Measurements from ENCODE around the gene FTO. TPM values are rescaled to one million over a fixed set of nuclear protein-coding genes. Genes with fewer than 3 reads are reported as not detected.

Gene FTO
- total RNA-seq, 2 donors from 2014 or later: 38.6 to 40.8 TPM

GRCh38 chr16:53805113-53805512 lies 101.2 kb downstream of the FTO start:
- DNase-seq (no peak), ATAC-seq (no peak)
- intact Hi-C loops (cut with DNase I, micrococcal nuclease): no loop called here

- intact Hi-C loops (cut with DNase I, micrococcal nuclease): no loop called here
- no peak for ATAC-seq
These were observed 101.8 kb downstream of the FTO start for GRCh38 chr16:53805752-53806151.

DNA sequence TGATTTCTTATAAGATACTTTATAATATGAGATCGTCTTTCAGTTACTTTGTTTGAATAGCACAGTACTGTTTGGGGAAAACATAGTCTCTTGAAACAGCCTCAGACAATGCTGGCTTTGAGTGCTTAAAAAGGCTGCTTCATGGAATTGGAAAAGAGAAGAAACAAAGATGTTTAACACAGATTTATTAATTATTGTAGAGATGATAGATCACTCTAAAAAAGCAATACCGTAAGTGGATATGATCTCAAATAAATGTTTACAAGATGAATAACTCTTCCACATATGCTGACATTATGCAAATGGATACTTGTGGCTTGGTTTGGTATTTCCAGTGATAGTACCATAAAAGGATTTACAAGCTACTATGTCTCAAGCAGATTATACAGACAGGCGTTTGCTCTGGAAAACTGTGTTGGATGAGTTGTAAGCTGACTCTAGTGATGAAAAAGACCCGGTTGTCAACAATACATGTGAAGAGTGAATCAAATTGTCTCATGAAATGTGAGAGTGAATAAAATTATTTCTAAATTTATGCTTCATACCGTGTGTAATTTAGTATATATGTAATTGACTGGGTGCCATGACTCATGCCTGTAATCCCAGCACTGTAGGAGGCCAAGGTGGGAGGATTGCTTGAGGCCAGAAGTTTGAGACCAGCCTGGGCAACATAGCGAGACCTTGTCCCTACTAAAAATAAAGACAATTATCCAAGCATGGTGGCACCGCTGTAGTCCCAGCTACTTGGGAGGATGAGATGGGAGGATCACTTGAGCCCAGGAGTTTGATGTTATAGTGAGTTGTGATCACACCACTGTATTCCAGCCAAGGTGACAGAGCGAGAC lies 105.4 kb downstream of the FTO start:
- intact Hi-C loops (cut with DNase I, micrococcal nuclease): no loop called here
- peak; percentile 64 for ATAC-seq
- DNase-seq: no peak

More at GRCh38 chr16:53805752-53806151, 101.8 kb downstream of the FTO start:
- no peak for DNase-seq

GRCh38 chr16:53812914-53813313 lies 109.0 kb downstream of the FTO start:
- ATAC-seq (no peak), DNase-seq (no peak)
- intact Hi-C loops (cut with DNase I, micrococcal nuclease): no loop called here

GRCh38 chr16:53814801-53815200 lies 110.8 kb downstream of the FTO start:
- intact Hi-C loops (cut with DNase I, micrococcal nuclease): no loop called here
- DNase-seq (no peak), ATAC-seq (no peak)

- intact Hi-C loops (cut with DNase I, micrococcal nuclease): no loop called here
- no peak for DNase-seq
These were observed 112.4 kb downstream of the FTO start for GRCh38 chr16:53816211-53816836.

DNA sequence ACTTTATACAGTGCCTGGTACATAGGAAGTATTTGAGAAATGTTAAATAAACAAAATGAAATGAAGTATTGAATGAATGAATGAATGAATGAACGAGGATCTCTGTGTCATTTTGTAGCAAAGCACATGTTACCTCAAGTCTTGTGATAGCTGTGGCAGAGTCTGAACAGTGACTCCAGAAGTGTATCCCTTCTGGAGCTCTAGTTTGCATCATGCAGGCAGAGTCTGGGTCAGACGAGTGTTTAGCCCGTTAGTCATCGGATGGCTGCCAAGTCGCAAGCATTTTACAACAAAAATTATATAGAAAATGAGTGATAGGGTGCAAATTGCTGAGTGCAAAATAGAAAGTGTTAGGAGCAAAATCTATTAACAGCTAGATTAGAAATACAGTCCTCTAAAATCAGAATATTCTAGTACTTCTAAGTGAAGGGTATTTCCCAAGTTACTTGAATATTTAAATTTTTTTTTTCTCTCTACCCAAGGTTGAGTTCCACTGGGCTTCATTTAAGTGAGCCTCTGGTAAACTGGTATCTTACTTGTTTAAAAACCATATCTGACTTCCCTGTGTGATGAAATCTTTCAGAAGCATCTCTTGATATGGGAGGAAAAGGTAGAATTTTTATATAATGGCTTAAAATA lies 113.3 kb downstream of the FTO start:
- intact Hi-C loops (cut with DNase I, micrococcal nuclease): no loop called here
- ATAC-seq: no peak

More at GRCh38 chr16:53816211-53816836, 112.4 kb downstream of the FTO start:
- no peak for ATAC-seq

DNA sequence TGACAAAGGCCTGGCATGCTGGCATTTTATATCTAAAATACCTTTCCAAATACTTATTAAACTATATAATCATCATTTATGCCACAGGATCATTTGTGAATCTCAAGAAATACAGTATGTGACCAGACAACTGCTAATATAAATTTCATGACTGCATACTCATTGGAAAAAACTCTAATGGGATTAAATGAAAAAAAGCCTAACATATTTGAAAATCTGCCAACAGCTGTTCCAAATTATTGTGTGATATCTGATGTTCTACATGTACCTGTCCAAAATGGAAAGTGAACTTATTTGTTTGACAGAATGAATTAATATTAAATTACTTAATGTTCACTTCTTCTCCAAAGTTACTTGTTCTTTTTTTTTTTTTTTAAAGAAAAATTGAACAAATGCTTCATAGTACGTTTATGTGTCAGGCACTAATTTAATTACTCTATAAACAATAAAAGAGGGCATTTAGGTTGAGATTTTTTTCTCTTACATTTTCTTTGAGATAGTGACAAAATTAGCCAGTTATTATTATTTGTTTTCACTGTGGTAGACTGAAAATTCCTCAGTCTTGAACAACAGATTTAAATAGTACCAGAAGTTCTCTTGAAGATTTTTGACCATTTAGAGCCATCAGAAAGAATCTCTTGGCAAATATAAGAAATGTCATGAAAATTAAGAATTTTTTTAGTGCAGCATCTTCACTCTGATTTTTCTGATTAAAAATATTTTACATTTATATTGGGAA lies 114.0 kb downstream of the FTO start:
- DNase-seq (no peak), ATAC-seq (no peak)
- intact Hi-C loops (cut with DNase I, micrococcal nuclease): no loop called here

More for the DNA sequence above, 113.3 kb downstream of the FTO start:
- DNase-seq: no peak

- ATAC-seq: no peak
- intact Hi-C loops (cut with DNase I, micrococcal nuclease): no loop called here
- DNase-seq: no peak
These were observed 117.5 kb downstream of the FTO start for GRCh38 chr16:53821487-53821886.

DNA sequence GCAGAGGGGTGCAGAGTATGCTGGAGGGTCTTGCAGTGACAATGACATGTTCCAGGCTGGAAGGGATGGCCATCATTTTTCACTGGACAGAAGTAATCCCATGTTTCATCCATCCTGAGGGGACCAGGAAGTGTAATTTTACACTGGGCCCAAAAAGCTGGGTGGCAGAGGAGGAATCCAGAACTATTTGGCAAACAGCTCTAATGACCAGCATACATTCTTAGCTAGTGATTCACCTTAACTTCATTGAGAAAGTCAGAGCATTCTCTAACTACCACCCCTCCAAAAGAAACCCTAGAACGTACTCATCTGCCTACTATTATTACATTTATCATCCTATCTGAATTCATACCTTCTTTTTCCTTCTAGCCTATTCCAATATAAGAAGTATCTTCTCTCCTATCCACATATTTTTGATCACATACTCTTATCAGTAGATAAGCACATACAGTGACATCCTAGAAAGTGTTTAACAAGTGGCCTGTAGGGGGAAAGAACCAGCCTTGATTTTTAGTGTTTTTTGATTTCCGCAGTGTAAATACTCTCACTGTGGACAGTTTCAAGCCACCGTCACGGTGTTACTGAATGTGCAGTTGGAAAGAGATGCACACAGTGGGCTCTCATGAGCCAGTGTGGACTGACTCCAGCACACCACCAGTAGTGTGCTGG lies 118.1 kb downstream of the FTO start:
- intact Hi-C loops (cut with DNase I, micrococcal nuclease): no loop called here
- no peak for DNase-seq
- no peak for ATAC-seq

DNA sequence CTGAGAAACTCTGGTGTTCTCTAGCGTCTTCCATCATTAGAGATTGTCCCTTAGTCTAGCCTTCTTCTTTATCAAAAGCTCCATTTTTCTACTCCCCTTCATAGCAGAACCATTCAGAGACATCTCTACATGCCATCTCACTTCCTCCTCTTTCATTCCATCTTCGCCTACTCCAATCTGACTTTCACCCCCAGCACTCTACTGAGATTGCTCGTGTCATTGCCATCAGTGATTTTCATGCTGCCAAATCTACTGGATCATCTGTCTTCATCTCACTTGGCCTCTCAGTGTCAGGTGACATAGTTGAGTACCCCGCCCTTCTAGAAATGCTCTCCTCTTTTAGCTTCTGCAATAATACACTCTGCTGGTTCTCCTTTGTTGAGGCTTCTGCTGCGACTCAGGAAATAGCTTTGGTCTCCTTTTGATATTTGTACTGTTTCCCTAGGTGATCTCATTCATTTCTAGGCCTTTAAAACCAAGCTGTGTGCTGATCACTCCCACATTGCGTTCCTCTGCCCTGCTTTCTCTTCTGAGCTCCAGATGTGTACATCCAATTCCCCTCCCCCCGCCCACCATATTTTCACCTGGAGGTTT lies 119.1 kb downstream of the FTO start:
- intact Hi-C loops (cut with DNase I, micrococcal nuclease): no loop called here
- no peak for ATAC-seq
- no peak for DNase-seq

GRCh38 chr16:53826658-53827057 lies 122.7 kb downstream of the FTO start:
- no peak for ATAC-seq
- intact Hi-C loops (cut with DNase I, micrococcal nuclease): no loop called here
- DNase-seq: no peak

- intact Hi-C loops (cut with DNase I, micrococcal nuclease): no loop called here
- ATAC-seq (no peak), DNase-seq (no peak)
These were observed 123.8 kb downstream of the FTO start for GRCh38 chr16:53827741-53828140.

GRCh38 chr16:53829186-53829747 lies 125.3 kb downstream of the FTO start:
- intact Hi-C loops (cut with DNase I, micrococcal nuclease): no loop called here
- ATAC-seq: no peak
- DNase-seq: no peak

DNA sequence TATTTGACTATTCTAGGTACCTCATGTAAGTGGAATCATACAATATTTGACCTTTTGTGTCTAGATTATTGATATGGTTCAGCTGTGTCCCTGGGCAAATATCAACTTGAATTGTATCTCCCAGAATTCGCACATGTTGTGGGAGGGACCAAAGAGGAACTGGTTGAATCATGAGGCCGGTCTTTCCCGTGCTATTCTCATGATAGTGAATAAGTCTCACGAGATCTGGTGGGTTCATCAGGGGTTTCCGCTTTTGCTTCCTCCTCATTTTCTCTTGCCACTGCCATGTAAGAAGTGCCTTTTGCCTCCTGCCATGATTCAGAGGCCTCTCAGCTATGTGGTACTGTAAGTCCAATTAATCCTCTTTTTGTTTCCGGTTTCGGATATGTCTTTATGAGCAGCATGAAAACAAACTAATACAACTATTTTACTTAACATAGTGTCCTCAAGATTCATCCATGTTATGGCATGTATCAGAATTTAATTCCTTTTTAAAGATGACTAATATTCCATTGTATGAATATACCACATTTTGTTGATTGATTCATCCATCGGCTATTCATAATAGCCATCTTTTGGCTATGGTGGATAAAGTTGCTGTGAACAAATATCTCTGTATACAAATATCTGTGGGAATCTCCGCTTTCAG lies 129.1 kb downstream of the FTO start:
- DNase-seq (no peak), ATAC-seq (no peak)
- intact Hi-C loops (cut with DNase I, micrococcal nuclease): loop anchor here in 1 of 2 donors (10.0 kb wide), 1 partner anchor 118 kb away; no protein-coding TSS in a partner anchor

GRCh38 chr16:53836142-53836541 lies 132.2 kb downstream of the FTO start:
- intact Hi-C loops (cut with DNase I, micrococcal nuclease): loop anchor here in 1 of 2 donors (10.0 kb wide), 1 partner anchor 121 kb away; no protein-coding TSS in a partner anchor
- peak; percentile 40 for ATAC-seq

GRCh38 chr16:53836680-53837079 lies 132.7 kb downstream of the FTO start:
- no peak for DNase-seq
- intact Hi-C loops (cut with DNase I, micrococcal nuclease): loop anchor here in 1 of 2 donors (10.0 kb wide), 1 partner anchor 122 kb away; no protein-coding TSS in a partner anchor
- ATAC-seq: no peak

More at GRCh38 chr16:53836142-53836541, 132.2 kb downstream of the FTO start:
- no peak for DNase-seq

Data from left colon (tissue), 2 donors.